Keratinocyte (primary cell): Measurements from ENCODE around the gene STRN3. TPM values are rescaled to one million over a fixed set of nuclear protein-coding genes. Genes with fewer than 3 reads are reported as not detected.

ENCODE experiments used
- DNase-seq: peaks from one replicate; pipeline ENCODE4 v3.0.0-alpha.2; 2011; ENCODE audit warnings: low read depth, missing footprints, low spot score
- FAIRE-seq: peaks from 2 replicates; lab custom pipeline; 2011; peaks lifted over from hg19 to GRCh38; lab: Jason Lieb, UNC
- H2AFZ ChIP-seq: 2 replicates; pipeline ENCODE4 v1.6.0; 2012; ENCODE audit warnings: low read length, control low read depth, inconsistent platforms; ENCODE audit not compliant: control insufficient read depth
- H3K27ac ChIP-seq: 2 replicates; pipeline ENCODE4 v1.5.1; 2011; ENCODE audit warnings: low read length; ENCODE audit not compliant: control insufficient read depth, insufficient read depth
- H3K27me3 ChIP-seq: 3 replicates; pipeline ENCODE4 v1.6.0; 2011; ENCODE audit warnings: low read length; ENCODE audit not compliant: control insufficient read depth, insufficient read depth; ENCODE audit errors: extremely low read depth
- H3K36me3 ChIP-seq, 2 experiments: 2 replicates in 1 of 2; 3 replicates in 1 of 2; pipeline ENCODE4 v1.5.1; 2011; ENCODE audit warnings: low read length in 2 of 2, mild to moderate bottlenecking in 1 of 2; ENCODE audit not compliant: control insufficient read depth in 2 of 2, insufficient read depth in 2 of 2; ENCODE audit errors: extremely low read depth in 1 of 2
- H3K4me1 ChIP-seq: 3 replicates; pipeline ENCODE4 v1.5.1; 2011; ENCODE audit warnings: low read length; ENCODE audit not compliant: control insufficient read depth, insufficient read depth; ENCODE audit errors: extremely low read depth
- H3K4me2 ChIP-seq: 3 replicates; pipeline ENCODE4 v1.6.0; 2011; ENCODE audit warnings: low read depth, low read length; ENCODE audit not compliant: control insufficient read depth, insufficient read depth; ENCODE audit errors: extremely low read depth
- H3K4me3 ChIP-seq, 3 experiments: fragments of 200-600 bp in 1 of 3; sonication (generic) in 1 of 3; 2 replicates in 2 of 3; 3 replicates in 1 of 3; pipeline ENCODE4 v1.5.1; 2011 to 2016; ENCODE audit warnings: low read length in 3 of 3, mild to moderate bottlenecking in 3 of 3, control low read depth in 2 of 3, inconsistent platforms in 1 of 3, low read depth in 1 of 3, mixed read lengths in 1 of 3, mixed run types in 1 of 3, moderate library complexity in 1 of 3; ENCODE audit not compliant: control insufficient read depth in 2 of 3, insufficient read depth in 2 of 3; ENCODE audit errors: extremely low read depth in 1 of 3
- H3K79me2 ChIP-seq: 2 replicates; pipeline ENCODE4 v1.6.0; 2012; ENCODE audit warnings: low read length; ENCODE audit not compliant: control insufficient read depth, insufficient read depth
- H3K9ac ChIP-seq: 3 replicates; pipeline ENCODE4 v1.6.0; 2011; ENCODE audit warnings: low read length; ENCODE audit not compliant: control insufficient read depth, insufficient read depth; ENCODE audit errors: extremely low read depth
- H3K9me1 ChIP-seq: 3 replicates; pipeline ENCODE4 v1.6.0; 2011; ENCODE audit warnings: low read length; ENCODE audit not compliant: control insufficient read depth, insufficient read depth; ENCODE audit errors: extremely low read depth
- H3K9me3 ChIP-seq: 2 replicates; pipeline ENCODE4 v1.5.1; 2012; ENCODE audit warnings: low read depth, low read length; ENCODE audit not compliant: control insufficient read depth
- H4K20me1 ChIP-seq: 3 replicates; pipeline ENCODE4 v1.6.0; 2011; ENCODE audit warnings: low read length; ENCODE audit not compliant: control insufficient read depth, insufficient read depth; ENCODE audit errors: extremely low read depth
- CTCF ChIP-seq, 3 experiments: IDR thresholded peaks in 1 of 3; conservative IDR thresholded peaks in 1 of 3; optimal IDR thresholded peaks in 1 of 3; 2 replicates in 2 of 3; 3 replicates in 1 of 3; pipeline versions ENCODE3 to v1.5.1; 2011; ENCODE audit warnings: low read length in 3 of 3, mild to moderate bottlenecking in 3 of 3, moderate library complexity in 2 of 3, control low read depth in 1 of 3, inconsistent platforms in 1 of 3; ENCODE audit not compliant: insufficient read depth in 2 of 3; ENCODE audit errors: extremely low read depth in 1 of 3
- EZH2 ChIP-seq: IDR thresholded peaks from one replicate; pipeline ENCODE4 v1.6.1; 2012; ENCODE audit warnings: inconsistent platforms, mild to moderate bottlenecking, low read length, moderate library complexity
- dilution Hi-C: fragments of 300-500 bp; cut with MboI; formaldehyde crosslinking; loops from one replicate; pipeline ENCODE4 v1.7.0; 2020; ENCODE audit warnings: low sequenced_read_pairs; ENCODE audit not compliant: extremely low pct_ligation_motif_present
- polyA plus RNA-seq, 5 experiments: library from polyadenylated mRNA; depleted of rRNA in 3 of 5; stranded (reverse) in 3 of 5; stranded (forward) in 1 of 5; unstranded in 1 of 5; fragments of >200 nt; gene quantifications; 1 replicate in 1 of 5; 2 replicates in 3 of 5; 3 replicates in 1 of 5; pipeline versions ENCODE4 v1.2.1 to v1.2.3, GENCODE V29; 2011 to 2012; ENCODE audit warnings: missing spikeins in 2 of 5, low read depth in 1 of 5, low replicate concordance in 1 of 5

STRN3 gene
- polyA plus RNA-seq, 1 donor (not counting 4 experiments of a cell fraction or from before 2014, with no cell fraction given), result 38.1 TPM

- dilution Hi-C loops, result no loop called here
- Histone ChIP-seq H4K20me1 (peaks cover 3% of the 10 kb centered on the region), H3K4me3 (no peak overlapping the region), H3K4me2 (no peak overlapping the region), H3K27ac (no peak overlapping the region), H3K36me3 (peaks cover 15 to 24% of the 10 kb centered on the region in 2 experiments), H3K4me1 (no peaks in the 10 kb centered on the region), H3K9ac (no peak overlapping the region), H3K79me2 (peaks cover 13% of the 10 kb centered on the region), H3K9me1 (no peaks in the 10 kb centered on the region), H3K27me3 (no peaks in the 10 kb centered on the region), H2AFZ (no peak overlapping the region), H3K9me3 (no peaks in the 10 kb centered on the region)
- FAIRE-seq (no peak), DNase-seq (no peak)
- TF ChIP-seq EZH2 (no peak), CTCF (optimal IDR thresholded peaks at IDR 0.05 in 1 of 3, IDR thresholded peaks at IDR 0.05 in 1 of 3, conservative IDR thresholded peaks at IDR 0.05 in 1 of 3; ENCODE audit: extremely low read depth in 1 of 3, insufficient read depth in 2 of 3, low read length in 3 of 3) (no peak)
Observed at GRCh38 chr14:30949651-30950050, 76.5 kb downstream of the STRN3 start.

- Histone ChIP-seq H3K4me3 (no peak overlapping the region), H3K27me3 (no peaks in the 10 kb centered on the region), H4K20me1 (peaks cover 3% of the 10 kb centered on the region), H3K27ac (no peak overlapping the region), H2AFZ (no peak overlapping the region), H3K4me2 (no peak overlapping the region), H3K36me3 (peaks cover 13 to 15% of the 10 kb centered on the region in 2 experiments), H3K9ac (no peak overlapping the region), H3K9me1 (peaks cover 4% of the 10 kb centered on the region), H3K9me3 (no peaks in the 10 kb centered on the region), H3K79me2 (peaks cover 22% of the 10 kb centered on the region), H3K4me1 (no peaks in the 10 kb centered on the region)
- no peak for DNase-seq
- no peak for TF ChIP-seq CTCF (optimal IDR thresholded peaks at IDR 0.05 in 1 of 3, IDR thresholded peaks at IDR 0.05 in 1 of 3, conservative IDR thresholded peaks at IDR 0.05 in 1 of 3; ENCODE audit: extremely low read depth in 1 of 3, insufficient read depth in 2 of 3, low read length in 3 of 3)
- no peak for TF ChIP-seq EZH2
- peak; percentile 13 for FAIRE-seq
- dilution Hi-C loops, result no loop called here
Observed at GRCh38 chr14:30943694-30944093, 82.5 kb downstream of the STRN3 start.
